SK-N-SH (cell line): Measurements from ENCODE around the gene ACER3. TPM values are rescaled to one million over a fixed set of nuclear protein-coding genes. Genes with fewer than 3 reads are reported as not detected.

Experiments used
- CTCF ChIA-PET: fragments of 300-600, 350-600 bp; formaldehyde crosslinking; extraction: SDS; loops from one replicate; lab custom pipeline; 2021; lab: Yijun Ruan, JAX
- POLR2A ChIA-PET: fragments of 350-600 bp; sonication (Branson Sonifier 250); formaldehyde crosslinking; extraction: SDS; loops from one replicate; lab custom pipeline; 2020; ENCODE audit warnings: antibody characterized with exemption, inconsistent platforms; lab: Yijun Ruan, JAX
- DNase-seq: peaks from one replicate; pipeline ENCODE4 v3.0.0; 2012
- H2AFZ ChIP-seq: fragments of 200-600 bp; sonication (generic); 2 replicates; pipeline ENCODE4 v1.8.1; 2016; ENCODE audit warnings: antibody characterized with exemption, mild to moderate bottlenecking, low read depth
- H3F3A ChIP-seq: fragments of 200-600 bp; sonication (generic); replicated peaks from 2 replicates; pipeline ENCODE3; 2016; ENCODE audit warnings: antibody characterized with exemption, mild to moderate bottlenecking; ENCODE audit not compliant: insufficient read depth
- H3K27ac ChIP-seq, 2 experiments: fragments of 200-500 bp in 1 of 2; fragments of 200-600 bp in 1 of 2; sonication (Bioruptor generic) in 1 of 2; sonication (generic), shearing (Covaris generic) in 1 of 2; 2 replicates each; pipeline versions ENCODE4 v1.5.1 to v1.6.1; 2014 to 2016; ENCODE audit warnings: low read depth in 2 of 2, inconsistent platforms in 1 of 2, low read length in 1 of 2, mild to moderate bottlenecking in 1 of 2, mixed read lengths in 1 of 2
- H3K27me3 ChIP-seq: fragments of 200-600 bp; sonication (generic), shearing (Covaris generic); 2 replicates; pipeline ENCODE4 v1.6.1; 2016; ENCODE audit warnings: mixed run types; ENCODE audit not compliant: insufficient read depth
- H3K36me3 ChIP-seq, 2 experiments: fragments of 200-500 bp in 1 of 2; fragments of 200-600 bp in 1 of 2; sonication (Bioruptor generic) in 1 of 2; sonication (generic) in 1 of 2; replicated peaks in 1 of 2; 2 replicates each; pipeline versions ENCODE3 to v1.5.1; 2014 to 2016; ENCODE audit warnings: low read length in 1 of 2, mild to moderate bottlenecking in 1 of 2; ENCODE audit not compliant: insufficient read depth in 2 of 2, control insufficient read depth in 1 of 2
- H3K4me1 ChIP-seq, 2 experiments: fragments of 200-500 bp in 1 of 2; fragments of 200-600 bp in 1 of 2; sonication (Bioruptor generic) in 1 of 2; sonication (generic), shearing (Covaris generic) in 1 of 2; 2 replicates each; pipeline versions ENCODE4 v1.5.1 to v1.6.1; 2014 to 2016; ENCODE audit warnings: low read depth in 1 of 2, low read length in 1 of 2, mixed run types in 1 of 2; ENCODE audit not compliant: insufficient read depth in 2 of 2, control insufficient read depth in 1 of 2
- H3K4me2 ChIP-seq: fragments of 200-600 bp; sonication (generic), shearing (Covaris generic); 2 replicates; pipeline ENCODE4 v1.6.1; 2017; ENCODE audit warnings: mixed run types
- H3K4me3 ChIP-seq, 2 experiments: fragments of 200-500 bp in 1 of 2; fragments of 200-600 bp in 1 of 2; sonication (Bioruptor generic) in 1 of 2; sonication (generic), shearing (Covaris generic) in 1 of 2; 2 replicates each; pipeline versions ENCODE4 v1.5.1 to v1.8.1; 2014 to 2016; ENCODE audit warnings: low read depth in 2 of 2, inconsistent platforms in 1 of 2, low read length in 1 of 2, mild to moderate bottlenecking in 1 of 2, mixed read lengths in 1 of 2, moderate library complexity in 1 of 2
- H3K79me2 ChIP-seq: fragments of 200-600 bp; sonication (generic); 2 replicates; pipeline ENCODE4 v1.8.1; 2017; ENCODE audit warnings: mild to moderate bottlenecking; ENCODE audit not compliant: insufficient read depth
- H3K9ac ChIP-seq: fragments of 200-600 bp; sonication (generic); 2 replicates; pipeline ENCODE4 v1.6.1; 2017; ENCODE audit warnings: mixed run types
- H3K9me2 ChIP-seq: fragments of 200-600 bp; sonication (generic); 2 replicates; pipeline ENCODE4 v1.6.1; 2017; ENCODE audit warnings: mixed run types
- H3K9me3 ChIP-seq: fragments of 200-600 bp; sonication (generic); 2 replicates; pipeline ENCODE4 v1.6.1; 2017; ENCODE audit warnings: mixed run types, mild to moderate bottlenecking, moderate library complexity
- H4K20me1 ChIP-seq: fragments of 200-600 bp; sonication (generic); 2 replicates; pipeline ENCODE4 v1.6.1; 2017; ENCODE audit warnings: mild to moderate bottlenecking, mixed run types; ENCODE audit not compliant: insufficient read depth
- CTCF ChIP-seq: fragments of 200-600 bp; sonication (generic); IDR thresholded peaks from 2 replicates; pipeline ENCODE4 v1.6.1; 2017; ENCODE audit warnings: antibody characterized with exemption, mild to moderate bottlenecking, moderate library complexity
- EP300 ChIP-seq, 2 experiments: IDR thresholded peaks; 2 replicates each; pipeline versions ENCODE4 v1.4.0 to v1.6.1; 2012; ENCODE audit warnings: borderline replicate concordance in 1 of 2, low read depth in 1 of 2, low read length in 1 of 2
- JUND ChIP-seq: IDR thresholded peaks from 2 replicates; pipeline ENCODE4 v1.4.0; 2012
- MAX ChIP-seq: IDR thresholded peaks from 2 replicates; pipeline ENCODE4 v1.4.0; 2012; ENCODE audit warnings: low read depth
- NFIC ChIP-seq: IDR thresholded peaks from 2 replicates; pipeline ENCODE4 v1.4.0; 2012; ENCODE audit warnings: borderline replicate concordance
- NRF1 ChIP-seq: IDR thresholded peaks from 2 replicates; pipeline ENCODE4 v1.6.1; 2012; ENCODE audit warnings: low read depth, mild to moderate bottlenecking, low read length
- PBX3 ChIP-seq: IDR thresholded peaks from 2 replicates; pipeline ENCODE4; 2012
- RAD21 ChIP-seq: IDR thresholded peaks from 2 replicates; pipeline ENCODE4 v1.6.1; 2012; ENCODE audit warnings: mild to moderate bottlenecking, low read length
- RCOR1 ChIP-seq: fragments of 150-350 bp; IDR thresholded peaks from 2 replicates; pipeline ENCODE4 v1.6.1; 2017; ENCODE audit warnings: antibody characterized with exemption, low read length
- RFX5 ChIP-seq: IDR thresholded peaks from 2 replicates; pipeline ENCODE4 v1.6.1; 2012; ENCODE audit warnings: mild to moderate bottlenecking, improper control_type of control experiment, low read length
- SIN3A ChIP-seq: IDR thresholded peaks from 2 replicates; pipeline ENCODE4 v1.6.1; 2012; ENCODE audit warnings: low read depth, mild to moderate bottlenecking, low read length, moderate library complexity, borderline replicate concordance
- SMC3 ChIP-seq: IDR thresholded peaks from 2 replicates; pipeline ENCODE4 v1.6.1; 2012; ENCODE audit warnings: low read depth, low read length, improper control_type of control experiment
- TCF12 ChIP-seq: IDR thresholded peaks from 2 replicates; pipeline ENCODE4 v1.4.0; 2012
- USF1 ChIP-seq: IDR thresholded peaks from 2 replicates; pipeline ENCODE4 v1.4.0; 2012; ENCODE audit warnings: low read depth, borderline replicate concordance
- ZBTB33 ChIP-seq: IDR thresholded peaks from 2 replicates; pipeline ENCODE4 v1.4.0; 2012; ENCODE audit warnings: low read depth, borderline replicate concordance
- WGBS: methylation state at CpG from one replicate; pipeline ENCODE4 v1.1.6; 2017; ENCODE audit warnings: low lambda C conversion rate; 5-methylcytosine and 5-hydroxymethylcytosine counted together
- polyA plus RNA-seq, 3 experiments: library from polyadenylated mRNA; depleted of rRNA; stranded (reverse); fragments of >200 nt; gene quantifications; 2 replicates each; pipeline ENCODE4 v1.2.3, GENCODE V29; 2012
- TF ChIP-seq, protein P1 (sequence below): IDR thresholded peaks from 2 replicates; pipeline ENCODE4 v1.6.1; 2012; ENCODE audit warnings: mild to moderate bottlenecking, low read depth, low read length, moderate library complexity

The ACER3 gene
- polyA plus RNA-seq, 1 of the 3 experiments (the other 2 are of a cell fraction) = 5.4 TPM

DNA sequence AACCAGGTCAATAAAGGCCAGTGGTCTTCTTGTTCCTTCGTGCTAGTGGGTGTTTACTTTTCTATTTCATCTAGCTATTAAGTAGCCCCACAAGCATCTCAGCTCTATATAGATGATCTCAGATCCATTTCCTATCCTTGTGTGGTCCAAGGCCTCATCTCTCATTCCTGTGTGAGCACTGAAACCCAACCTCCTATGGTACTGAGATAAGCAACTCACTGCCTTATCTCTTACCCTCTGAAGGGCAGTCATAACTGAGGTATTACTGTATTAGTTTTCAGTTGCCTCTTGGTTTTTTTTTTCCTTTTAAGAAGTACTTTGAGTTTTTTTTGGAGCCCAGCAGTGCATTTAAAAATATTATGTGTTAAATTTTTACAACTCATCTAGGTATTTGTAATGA lies 28.3 kb downstream of the ACER3 start (continued):
- TF ChIP-seq SIN3A = no peak

- Histone ChIP-seq H3K4me3 (no peak overlapping the region), H3K4me1 (peaks cover 2 to 4% of the 10 kb centered on the region in 2 experiments; a peak in 1 of 4 replicates), H2AFZ (no peak overlapping the region), H3K9me3 (no peaks in the 10 kb centered on the region), H3F3A (no peaks in the 10 kb centered on the region), H3K4me2 (no peak overlapping the region), H3K9ac (no peak overlapping the region), H3K9me2 (no peaks in the 10 kb centered on the region), H3K27ac (no peak overlapping the region), H4K20me1 (no peaks in the 10 kb centered on the region), H3K27me3 (no peaks in the 10 kb centered on the region), H3K36me3 (no peaks in the 10 kb centered on the region), H3K79me2 (no peaks in the 10 kb centered on the region)
- TF ChIP-seq CTCF (no peak), USF1 (no peak)
- ChIA-PET POLR2A (no interaction called here), CTCF (interaction anchor here (1.1 to 10.3 kb wide), 2 partner anchors 29 to 82 kb away, joined by 3 to 67 read pairs; no protein-coding TSS in a partner anchor)
- DNase-seq = no peak
- 100% methylated on average over 1 of the region's 1 CpG for WGBS
These were observed 28.8 kb downstream of the ACER3 start for GRCh38 chr11:76889411-76889975.

DNA sequence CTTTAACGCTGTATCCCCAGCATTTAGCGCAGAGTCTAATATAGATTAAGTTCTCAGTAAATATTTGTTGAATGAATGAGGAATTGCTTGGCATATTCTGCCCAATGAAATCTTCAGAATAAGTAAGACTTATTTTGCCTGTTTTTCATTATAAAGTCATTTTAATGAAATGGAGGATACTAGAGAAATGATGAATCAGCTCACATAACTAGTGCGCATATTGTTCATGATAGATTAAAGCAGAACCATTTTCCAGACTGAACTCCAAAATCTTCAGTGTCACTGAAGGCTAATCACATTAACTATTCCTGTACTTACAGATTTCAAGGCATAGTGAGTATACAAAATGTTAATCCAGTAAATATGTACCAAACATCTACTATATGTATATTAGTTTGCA lies 29.6 kb downstream of the ACER3 start:
- over 99% methylated on average over 3 of the region's 3 CpGs for WGBS
- CTCF ChIA-PET = interaction anchor here (10.3 kb wide), 1 partner anchor 29 kb away, joined by 67 read pairs; no protein-coding TSS in a partner anchor
- no peaks in the 10 kb centered on the region for H3K79me2 ChIP-seq
- H3K9me3 ChIP-seq = no peaks in the 10 kb centered on the region
- H3K36me3 ChIP-seq = no peaks in the 10 kb centered on the region
- H3K9me2 ChIP-seq = no peaks in the 10 kb centered on the region
- no peak overlapping the region for H3K9ac ChIP-seq
- TF ChIP-seq ZBTB33 (no peak), RFX5 (no peak), NFIC (no peak), PBX3 (no peak), TCF12 (no peak), RAD21 (no peak), EP300 (IDR thresholded peaks at IDR 0.05; ENCODE audit: borderline replicate concordance in 1 of 2, low read depth in 1 of 2, low read length in 1 of 2) (no peak), RCOR1 (no peak), MAX (no peak), JUND (no peak), SMC3 (no peak), NRF1 (no peak)
- TF ChIP-seq, protein P1, sequence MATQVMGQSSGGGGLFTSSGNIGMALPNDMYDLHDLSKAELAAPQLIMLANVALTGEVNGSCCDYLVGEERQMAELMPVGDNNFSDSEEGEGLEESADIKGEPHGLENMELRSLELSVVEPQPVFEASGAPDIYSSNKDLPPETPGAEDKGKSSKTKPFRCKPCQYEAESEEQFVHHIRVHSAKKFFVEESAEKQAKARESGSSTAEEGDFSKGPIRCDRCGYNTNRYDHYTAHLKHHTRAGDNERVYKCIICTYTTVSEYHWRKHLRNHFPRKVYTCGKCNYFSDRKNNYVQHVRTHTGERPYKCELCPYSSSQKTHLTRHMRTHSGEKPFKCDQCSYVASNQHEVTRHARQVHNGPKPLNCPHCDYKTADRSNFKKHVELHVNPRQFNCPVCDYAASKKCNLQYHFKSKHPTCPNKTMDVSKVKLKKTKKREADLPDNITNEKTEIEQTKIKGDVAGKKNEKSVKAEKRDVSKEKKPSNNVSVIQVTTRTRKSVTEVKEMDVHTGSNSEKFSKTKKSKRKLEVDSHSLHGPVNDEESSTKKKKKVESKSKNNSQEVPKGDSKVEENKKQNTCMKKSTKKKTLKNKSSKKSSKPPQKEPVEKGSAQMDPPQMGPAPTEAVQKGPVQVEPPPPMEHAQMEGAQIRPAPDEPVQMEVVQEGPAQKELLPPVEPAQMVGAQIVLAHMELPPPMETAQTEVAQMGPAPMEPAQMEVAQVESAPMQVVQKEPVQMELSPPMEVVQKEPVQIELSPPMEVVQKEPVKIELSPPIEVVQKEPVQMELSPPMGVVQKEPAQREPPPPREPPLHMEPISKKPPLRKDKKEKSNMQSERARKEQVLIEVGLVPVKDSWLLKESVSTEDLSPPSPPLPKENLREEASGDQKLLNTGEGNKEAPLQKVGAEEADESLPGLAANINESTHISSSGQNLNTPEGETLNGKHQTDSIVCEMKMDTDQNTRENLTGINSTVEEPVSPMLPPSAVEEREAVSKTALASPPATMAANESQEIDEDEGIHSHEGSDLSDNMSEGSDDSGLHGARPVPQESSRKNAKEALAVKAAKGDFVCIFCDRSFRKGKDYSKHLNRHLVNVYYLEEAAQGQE = no peak
- TF ChIP-seq, all 33 proteins: peak for 0
- Histone ChIP-seq H3F3A (no peaks in the 10 kb centered on the region), H3K4me1 (peaks cover 0 to 2% of the 10 kb centered on the region in 2 experiments; a peak in 1 of 4 replicates), H3K27me3 (no peaks in the 10 kb centered on the region), H3K4me3 (no peak overlapping the region), H3K4me2 (no peak overlapping the region), H4K20me1 (no peaks in the 10 kb centered on the region), H2AFZ (no peak overlapping the region), H3K27ac (no peak overlapping the region)
- no peak for DNase-seq
- POLR2A ChIA-PET = no interaction called here
